GM12864 (cell line): Measurements from ENCODE around the gene ELL2.

Experiments
- DNase-seq: peaks from one replicate; pipeline ENCODE4 v3.0.0-alpha.2; 2011; ENCODE audit warnings: low read depth
- H3K4me3 ChIP-seq: 2 replicates; pipeline ENCODE4 v1.5.1; 2011; ENCODE audit warnings: mild to moderate bottlenecking, low read depth, low read length, control low read depth
- TF ChIP-seq, protein P1 (sequence below): IDR thresholded peaks from 2 replicates; pipeline ENCODE4 v1.5.1; 2011; ENCODE audit warnings: low read depth, mild to moderate bottlenecking, moderate library complexity, low read length, control low read depth, inconsistent platforms; ENCODE audit errors: missing control alignments

Gene ELL2

DNA sequence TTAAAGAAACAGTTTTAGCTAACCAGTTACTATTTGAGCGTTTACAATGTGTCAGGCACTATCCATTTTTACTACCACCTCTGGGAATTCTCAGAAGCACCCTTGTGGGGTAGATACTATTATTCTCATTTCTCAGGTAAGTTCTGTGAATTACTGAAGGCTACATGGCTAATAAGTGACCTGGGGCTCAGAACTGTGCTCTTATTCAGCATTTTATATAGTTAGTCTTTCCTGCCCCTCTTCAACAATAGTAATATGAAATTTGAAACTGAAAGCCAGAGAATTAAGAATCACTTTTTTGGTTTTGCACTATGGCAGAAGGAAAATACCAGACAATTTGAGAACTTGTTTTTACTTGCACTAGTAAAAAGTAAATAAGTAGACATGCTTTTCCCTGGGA, 11.8 kb downstream of the ELL2 start:
- DNase-seq, result no peak
- TF ChIP-seq, protein P1, sequence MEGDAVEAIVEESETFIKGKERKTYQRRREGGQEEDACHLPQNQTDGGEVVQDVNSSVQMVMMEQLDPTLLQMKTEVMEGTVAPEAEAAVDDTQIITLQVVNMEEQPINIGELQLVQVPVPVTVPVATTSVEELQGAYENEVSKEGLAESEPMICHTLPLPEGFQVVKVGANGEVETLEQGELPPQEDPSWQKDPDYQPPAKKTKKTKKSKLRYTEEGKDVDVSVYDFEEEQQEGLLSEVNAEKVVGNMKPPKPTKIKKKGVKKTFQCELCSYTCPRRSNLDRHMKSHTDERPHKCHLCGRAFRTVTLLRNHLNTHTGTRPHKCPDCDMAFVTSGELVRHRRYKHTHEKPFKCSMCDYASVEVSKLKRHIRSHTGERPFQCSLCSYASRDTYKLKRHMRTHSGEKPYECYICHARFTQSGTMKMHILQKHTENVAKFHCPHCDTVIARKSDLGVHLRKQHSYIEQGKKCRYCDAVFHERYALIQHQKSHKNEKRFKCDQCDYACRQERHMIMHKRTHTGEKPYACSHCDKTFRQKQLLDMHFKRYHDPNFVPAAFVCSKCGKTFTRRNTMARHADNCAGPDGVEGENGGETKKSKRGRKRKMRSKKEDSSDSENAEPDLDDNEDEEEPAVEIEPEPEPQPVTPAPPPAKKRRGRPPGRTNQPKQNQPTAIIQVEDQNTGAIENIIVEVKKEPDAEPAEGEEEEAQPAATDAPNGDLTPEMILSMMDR, result no peak
- H3K4me3 ChIP-seq, result no peak overlapping the region

DNA sequence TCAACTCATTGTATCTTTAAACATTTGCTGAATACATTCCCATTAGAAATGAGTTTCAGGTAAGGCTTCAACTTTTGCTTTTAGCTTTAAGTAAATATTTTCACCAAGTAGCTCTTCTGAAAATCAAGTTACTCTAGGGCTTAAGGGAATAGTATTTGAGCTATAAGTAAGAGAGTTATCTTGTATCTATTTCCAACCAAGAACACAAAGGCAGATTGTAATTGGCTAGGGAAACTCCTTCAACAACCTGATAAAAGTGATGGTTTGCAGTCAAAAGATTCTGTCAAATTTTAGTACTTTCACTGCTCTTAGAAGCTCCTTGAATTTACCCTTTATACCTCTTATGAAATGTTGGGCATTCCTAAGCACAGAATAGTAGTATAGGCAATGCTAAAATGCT, 13.0 kb downstream of the ELL2 start:
- TF ChIP-seq, protein P1, result no peak
- H3K4me3 ChIP-seq, result no peak overlapping the region
- DNase-seq, result no peak

DNA sequence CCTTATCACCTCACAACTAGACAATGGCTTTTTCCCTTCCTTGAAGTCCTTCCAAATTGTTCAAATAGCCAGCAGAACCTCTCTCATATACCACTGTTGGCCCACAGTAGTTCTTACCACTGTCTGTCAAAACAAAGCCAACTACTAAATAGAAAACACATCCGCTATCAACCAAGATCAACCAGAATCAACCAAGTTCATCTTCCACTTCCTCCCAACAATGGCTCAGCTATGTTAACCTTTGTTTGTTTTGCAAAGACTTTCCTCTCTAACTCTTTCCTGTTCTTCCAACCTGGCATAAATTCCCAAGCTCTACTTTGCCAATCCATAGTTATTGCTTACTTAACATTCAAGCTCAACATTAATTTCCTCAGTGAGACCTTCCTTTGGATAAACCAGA, 15.2 kb downstream of the ELL2 start:
- DNase-seq, result no peak
- no peak overlapping the region for H3K4me3 ChIP-seq
- TF ChIP-seq, protein P1, result no peak

DNA sequence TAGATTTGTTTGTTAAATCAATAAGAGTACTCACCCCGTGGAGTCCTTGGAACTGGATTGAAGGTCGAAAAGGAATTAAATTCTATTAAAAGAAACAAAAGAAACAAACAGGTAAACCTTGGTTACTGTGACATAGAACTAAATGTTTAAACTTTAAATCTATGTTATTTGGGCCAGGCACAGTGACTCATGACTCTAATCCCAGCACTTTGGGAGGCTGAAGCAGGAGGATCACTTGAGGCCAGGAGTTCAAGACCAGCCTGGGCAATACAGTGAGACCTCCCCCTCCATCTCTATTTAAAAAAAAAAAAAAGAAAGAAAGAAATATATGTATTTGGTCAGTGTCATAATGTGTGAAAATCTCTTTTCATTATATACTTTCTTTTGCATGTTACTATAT, 18.7 kb downstream of the ELL2 start:
- TF ChIP-seq, protein P1, result no peak
- no peak for DNase-seq
- H3K4me3 ChIP-seq, result no peak overlapping the region

DNA sequence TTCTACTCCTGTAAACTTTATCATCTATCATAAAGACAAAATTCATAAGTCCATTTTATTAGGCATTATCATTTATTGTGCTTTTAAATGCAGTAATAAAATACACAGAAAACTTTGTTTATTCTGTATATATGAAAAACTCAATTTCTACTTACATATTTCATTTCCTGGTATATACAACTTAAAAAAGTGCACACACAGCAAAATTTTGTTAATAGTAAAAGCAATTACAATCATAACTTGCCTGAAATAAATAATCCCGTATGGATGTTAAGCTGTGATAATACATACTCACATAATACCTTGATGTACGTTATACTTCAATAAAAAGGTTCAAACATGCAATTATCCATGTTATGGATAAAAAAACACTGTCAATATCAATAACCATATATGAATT, 19.2 kb downstream of the ELL2 start:
- TF ChIP-seq, protein P1, result no peak
- H3K4me3 ChIP-seq, result no peak overlapping the region
- no peak for DNase-seq

DNA sequence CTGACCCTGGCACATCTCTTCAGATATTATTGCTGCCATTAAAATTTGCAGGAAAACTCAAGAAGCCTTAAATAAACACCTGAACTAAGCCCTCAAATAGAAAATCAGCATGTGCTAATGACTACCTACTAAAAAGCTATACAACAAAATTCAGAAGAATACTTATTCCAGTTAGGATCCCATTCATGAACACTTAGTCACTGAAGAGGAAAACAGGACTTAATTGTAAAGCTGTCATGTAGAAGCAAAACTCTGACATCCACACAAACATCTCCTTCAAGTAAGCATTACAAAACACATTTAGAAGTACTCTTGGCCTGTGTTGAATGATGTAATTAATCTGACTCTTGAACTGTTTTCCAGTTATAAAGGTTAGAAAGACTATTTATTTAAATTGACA, 19.9 kb downstream of the ELL2 start:
- DNase-seq, result no peak
- TF ChIP-seq, protein P1, result no peak

DNA sequence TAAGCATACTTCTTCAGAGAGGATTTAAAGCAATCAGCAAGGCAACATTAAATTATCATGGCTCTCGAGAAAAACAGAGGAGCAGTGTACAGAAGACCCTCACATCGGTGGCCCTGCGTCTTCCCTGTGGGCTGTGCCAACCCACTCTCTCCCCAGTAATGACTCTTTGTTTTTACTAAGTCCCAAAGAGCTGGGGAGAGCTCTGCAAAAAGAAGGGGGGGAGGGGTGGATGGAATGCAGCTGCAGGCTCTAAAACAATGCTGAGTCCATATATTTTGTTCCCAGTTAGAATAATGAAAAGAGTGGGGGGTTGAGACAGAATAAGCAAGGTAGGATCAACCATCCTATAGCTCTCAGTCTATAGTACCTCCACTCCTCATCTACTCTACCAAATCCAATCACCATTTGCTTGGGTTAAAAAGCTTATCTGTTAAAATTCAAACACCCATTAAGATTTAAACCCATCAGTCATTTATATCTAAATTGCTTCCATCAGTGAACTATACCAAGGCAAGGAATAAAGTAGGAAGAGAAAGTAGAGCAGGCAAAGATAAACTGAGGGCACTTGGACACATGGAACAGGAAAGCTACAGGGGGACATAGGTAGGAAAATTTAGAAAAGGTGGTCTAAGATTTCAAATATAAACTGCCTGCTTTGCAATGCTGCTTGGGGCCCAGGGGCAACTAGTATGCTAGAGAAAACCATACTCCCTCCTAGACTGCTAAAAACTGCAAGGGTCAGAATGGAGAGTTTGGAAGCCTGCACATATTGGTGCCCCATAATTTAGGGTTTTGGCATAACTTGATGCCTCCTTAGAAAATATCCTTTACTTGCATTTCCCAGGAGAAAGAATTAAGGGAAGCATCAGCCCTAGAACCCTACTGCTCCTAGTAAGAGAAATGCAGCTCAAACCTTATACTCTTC, 20.6 kb downstream of the ELL2 start:
- DNase-seq, result no peak
- no peak overlapping the region for H3K4me3 ChIP-seq
- TF ChIP-seq, protein P1, result no peak

More for the DNA sequence above, 19.9 kb downstream of the ELL2 start:
- no peak overlapping the region for H3K4me3 ChIP-seq
